ENCODE data around the gene PSMB11.

The PSMB11 gene

GRCh38 chr14:23044840-23045239, 2.8 kb downstream of the PSMB11 start:
- DNase-seq = no peak

GRCh38 chr14:23045419-23046357, 3.7 kb downstream of the PSMB11 start:
- DNase-seq = no peak

GRCh38 chr14:23047034-23047634, 5.1 kb downstream of the PSMB11 start:
- no peak for DNase-seq

DNA sequence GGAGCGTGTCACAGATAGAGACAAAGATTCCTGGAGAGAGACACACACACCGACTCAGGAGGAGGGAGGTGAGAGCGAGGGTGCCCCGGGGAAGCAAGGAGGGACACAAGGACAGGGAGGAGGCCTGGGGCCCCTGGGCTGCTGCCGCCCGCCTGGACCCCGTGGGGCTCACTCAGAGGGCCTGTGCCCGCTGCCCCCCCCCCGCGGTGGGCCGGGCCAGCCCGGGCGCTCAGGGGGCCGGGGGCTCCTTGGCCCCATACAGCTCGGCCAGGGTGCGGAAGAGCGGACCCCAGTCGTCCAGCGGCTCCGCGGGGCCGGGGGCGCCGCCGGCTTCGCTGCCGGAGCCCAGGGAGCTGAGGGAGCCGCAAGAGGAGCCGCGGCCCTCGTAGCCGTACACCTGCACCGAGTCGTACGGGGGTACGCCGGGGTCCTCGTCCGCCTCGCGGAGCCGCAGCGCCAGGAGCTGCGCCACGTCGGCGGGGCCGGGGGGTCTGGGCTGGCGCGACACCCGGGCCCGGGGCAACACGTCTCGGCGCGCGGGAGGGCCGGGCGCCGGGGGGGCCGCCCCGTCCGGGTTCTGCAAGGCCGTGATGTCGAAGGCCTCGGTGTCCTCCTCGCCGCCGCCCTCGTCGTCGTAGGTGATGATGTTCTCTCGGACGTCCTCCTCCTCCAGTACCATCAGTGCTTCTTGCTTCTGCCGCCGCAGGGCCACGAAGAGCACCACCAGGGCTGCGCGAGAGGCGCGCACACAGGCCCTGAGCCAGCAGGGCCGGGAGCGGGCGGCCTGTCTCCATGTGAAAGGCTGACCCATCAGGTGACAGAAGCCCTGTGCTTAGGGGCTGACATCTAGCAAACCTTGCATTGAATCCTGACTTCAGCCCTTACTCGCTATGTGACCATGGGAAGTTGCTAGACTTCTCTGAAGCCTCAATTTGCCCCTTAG, 6.0 kb downstream of the PSMB11 start:
- no peak for DNase-seq

DNA sequence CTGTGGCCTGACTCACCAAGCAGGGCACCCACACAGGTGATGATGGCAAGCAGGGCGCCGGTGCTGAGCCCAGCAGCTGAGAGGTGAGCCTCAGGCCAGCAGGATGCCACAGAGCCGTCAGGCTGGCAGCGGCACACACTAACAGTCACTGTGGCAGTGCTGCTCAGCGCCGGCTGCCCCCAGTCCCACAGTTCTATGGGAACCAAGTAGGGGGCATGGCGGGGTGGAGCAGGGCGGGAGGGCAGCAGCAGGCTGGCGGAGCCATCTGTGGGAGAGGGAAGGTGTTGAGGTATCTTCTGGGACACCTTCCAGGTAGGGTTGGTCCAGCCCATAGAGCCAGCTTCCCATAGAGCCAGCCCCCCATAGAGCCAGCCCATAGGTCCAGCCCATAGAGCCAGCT, 7.0 kb downstream of the PSMB11 start:
- no peak for DNase-seq

DNA sequence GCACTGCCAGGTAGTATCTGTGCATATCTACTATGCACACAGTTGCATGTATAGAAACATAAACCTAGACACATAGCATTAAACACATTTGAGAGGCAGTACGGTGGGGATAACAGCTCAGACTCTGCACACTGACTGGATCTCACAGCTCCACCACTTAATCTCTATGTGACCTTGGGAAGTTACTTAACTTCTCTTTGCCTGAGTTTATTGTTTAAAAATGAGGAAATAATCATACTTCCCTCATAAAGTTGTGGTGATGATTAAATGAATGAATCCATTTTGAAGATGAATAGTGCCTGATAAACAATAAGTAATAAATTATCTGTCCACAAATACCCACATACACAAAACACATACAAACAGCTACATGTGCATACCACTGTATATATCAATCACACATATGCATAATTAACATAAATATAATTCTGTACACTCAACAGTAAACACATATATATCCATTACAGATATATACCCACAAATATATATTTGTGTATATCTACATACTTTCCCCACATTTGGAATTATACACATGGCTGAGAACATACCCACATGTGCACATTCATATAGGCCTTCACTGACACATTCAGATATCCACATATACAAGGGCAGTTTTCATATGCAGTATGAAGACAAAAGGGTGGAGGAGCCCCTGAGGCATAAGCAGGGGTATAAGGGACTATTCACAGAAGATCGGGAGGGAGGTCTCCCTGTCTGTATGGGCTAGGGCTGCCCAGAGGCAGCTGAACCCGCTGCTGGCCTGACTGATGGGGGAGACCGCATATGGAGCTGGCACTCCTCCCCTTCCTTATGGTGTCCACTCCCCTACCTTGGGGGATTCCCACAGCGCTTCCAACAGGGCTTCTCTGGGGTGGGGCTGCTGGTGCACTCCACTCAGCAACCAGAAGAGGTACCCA, 9.4 kb downstream of the PSMB11 start:
- no peak for DNase-seq

DNA sequence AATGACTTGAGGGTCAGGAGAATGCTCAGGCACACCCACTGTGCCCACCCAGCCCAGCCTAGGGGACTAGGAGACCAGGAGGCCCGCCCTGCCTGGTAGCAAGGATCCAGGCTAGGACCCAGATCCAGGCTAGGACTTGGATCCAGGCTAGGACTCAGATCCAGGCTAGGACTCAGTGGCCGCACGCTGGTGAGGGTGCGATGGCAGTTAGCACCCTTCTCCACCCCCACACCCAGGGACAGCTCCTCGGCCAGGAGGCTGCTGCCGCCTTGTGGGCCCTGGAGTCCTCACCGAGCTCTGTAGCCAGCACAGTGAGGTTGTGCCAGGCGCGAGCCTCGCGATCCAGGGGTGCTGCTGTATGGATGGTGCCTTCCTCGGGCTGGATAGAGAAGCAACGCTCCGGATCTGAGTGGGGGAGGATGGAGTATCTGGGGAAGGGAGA, 10.2 kb downstream of the PSMB11 start:
- DNase-seq = no peak

DNA sequence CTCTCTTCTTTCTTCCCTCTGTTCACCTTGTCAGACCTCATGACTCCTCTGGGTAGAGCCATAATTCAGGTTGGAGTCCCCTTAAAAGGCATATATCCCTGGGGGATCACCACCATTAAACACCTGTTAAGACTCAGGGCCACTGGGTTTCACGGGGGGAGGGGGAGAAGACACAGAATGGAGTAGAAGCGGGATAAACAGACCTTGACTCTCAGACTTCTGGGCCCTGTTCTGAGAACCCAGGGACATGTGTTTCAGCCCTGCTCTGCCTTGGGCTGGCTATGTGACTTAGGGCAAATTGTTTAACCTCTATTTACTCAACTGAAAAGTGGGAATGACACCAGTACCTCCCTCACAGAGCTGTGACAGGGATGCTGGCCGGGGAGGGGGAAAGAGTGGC, 10.7 kb downstream of the PSMB11 start:
- DNase-seq = no peak

GRCh38 chr14:23053426-23053825, 11.4 kb downstream of the PSMB11 start:
- DNase-seq = no peak

GRCh38 chr14:23054000-23054811, 12.2 kb downstream of the PSMB11 start:
- DNase-seq = no peak

- DNase-seq = no peak
Measured at GRCh38 chr14:23055147-23055550, 13.1 kb downstream of the PSMB11 start.

GRCh38 chr14:23055621-23056144, 13.7 kb downstream of the PSMB11 start:
- DNase-seq = no peak

- DNase-seq = peak; percentile 71
Measured at GRCh38 chr14:23056145-23056955, 14.3 kb downstream of the PSMB11 start.

GRCh38 chr14:23056956-23057756, 15.1 kb downstream of the PSMB11 start, which contains the start of gene CDH24:
CDH24 (minus strand) TSS chr14:23057520; CDS start chr14:23055733, 1,787 bp downstream.
- DNase-seq = peak; percentile 87

GRCh38 chr14:23057757-23058653, 16.0 kb downstream of the PSMB11 start:
- peak; percentile 93 for DNase-seq

DNA sequence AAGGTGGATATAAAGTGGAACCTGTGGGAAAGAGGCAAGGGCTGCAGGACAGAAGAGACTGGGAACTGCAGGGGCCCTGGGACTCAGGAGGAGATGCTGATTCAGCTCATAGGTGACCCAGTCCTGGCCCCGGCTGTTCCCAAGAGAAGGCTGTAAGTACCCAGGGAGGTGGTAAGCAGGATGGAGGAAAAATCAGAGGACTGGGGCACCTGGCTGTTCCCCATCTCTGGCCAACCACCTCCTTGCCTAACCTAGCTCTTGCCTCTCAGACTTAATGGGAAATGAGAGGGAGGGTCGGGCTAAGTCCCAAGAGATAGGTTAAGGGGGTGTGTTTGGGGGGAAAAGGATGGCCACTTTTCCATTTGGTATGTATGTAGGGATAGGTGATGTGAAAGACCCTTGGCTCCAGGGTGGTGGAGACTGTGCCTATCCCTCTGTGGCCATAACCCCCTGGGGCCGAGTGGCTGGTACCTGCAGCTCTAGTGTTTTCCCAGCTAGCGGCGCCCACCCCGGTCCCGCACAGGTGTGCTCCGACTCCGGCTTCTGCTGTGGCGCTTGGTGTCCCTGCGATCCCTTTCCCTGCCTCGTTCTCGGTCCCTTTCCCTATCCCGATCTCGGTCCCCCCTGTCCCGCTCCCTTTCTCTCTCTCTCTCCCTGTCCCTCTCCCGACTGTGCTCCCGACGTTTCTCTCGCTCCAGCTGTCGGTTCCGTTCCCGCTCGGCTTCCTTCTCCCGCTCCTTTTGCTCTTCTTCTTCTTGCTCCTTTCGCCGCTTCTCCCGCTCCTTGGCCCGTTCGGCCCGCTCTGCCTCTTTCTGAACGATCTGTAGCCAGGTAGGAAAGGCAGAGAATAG, 16.9 kb downstream of the PSMB11 start:
- peak; percentile 19 for DNase-seq
